ENCODE data around the gene FYN.

FYN gene

GRCh38 chr6:111662794-111663593 lies 210.3 kb downstream of the FYN start:
- TF ChIP-seq, protein P1, sequence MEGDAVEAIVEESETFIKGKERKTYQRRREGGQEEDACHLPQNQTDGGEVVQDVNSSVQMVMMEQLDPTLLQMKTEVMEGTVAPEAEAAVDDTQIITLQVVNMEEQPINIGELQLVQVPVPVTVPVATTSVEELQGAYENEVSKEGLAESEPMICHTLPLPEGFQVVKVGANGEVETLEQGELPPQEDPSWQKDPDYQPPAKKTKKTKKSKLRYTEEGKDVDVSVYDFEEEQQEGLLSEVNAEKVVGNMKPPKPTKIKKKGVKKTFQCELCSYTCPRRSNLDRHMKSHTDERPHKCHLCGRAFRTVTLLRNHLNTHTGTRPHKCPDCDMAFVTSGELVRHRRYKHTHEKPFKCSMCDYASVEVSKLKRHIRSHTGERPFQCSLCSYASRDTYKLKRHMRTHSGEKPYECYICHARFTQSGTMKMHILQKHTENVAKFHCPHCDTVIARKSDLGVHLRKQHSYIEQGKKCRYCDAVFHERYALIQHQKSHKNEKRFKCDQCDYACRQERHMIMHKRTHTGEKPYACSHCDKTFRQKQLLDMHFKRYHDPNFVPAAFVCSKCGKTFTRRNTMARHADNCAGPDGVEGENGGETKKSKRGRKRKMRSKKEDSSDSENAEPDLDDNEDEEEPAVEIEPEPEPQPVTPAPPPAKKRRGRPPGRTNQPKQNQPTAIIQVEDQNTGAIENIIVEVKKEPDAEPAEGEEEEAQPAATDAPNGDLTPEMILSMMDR (IDR thresholded peaks at IDR 0.05) = no peak

DNA sequence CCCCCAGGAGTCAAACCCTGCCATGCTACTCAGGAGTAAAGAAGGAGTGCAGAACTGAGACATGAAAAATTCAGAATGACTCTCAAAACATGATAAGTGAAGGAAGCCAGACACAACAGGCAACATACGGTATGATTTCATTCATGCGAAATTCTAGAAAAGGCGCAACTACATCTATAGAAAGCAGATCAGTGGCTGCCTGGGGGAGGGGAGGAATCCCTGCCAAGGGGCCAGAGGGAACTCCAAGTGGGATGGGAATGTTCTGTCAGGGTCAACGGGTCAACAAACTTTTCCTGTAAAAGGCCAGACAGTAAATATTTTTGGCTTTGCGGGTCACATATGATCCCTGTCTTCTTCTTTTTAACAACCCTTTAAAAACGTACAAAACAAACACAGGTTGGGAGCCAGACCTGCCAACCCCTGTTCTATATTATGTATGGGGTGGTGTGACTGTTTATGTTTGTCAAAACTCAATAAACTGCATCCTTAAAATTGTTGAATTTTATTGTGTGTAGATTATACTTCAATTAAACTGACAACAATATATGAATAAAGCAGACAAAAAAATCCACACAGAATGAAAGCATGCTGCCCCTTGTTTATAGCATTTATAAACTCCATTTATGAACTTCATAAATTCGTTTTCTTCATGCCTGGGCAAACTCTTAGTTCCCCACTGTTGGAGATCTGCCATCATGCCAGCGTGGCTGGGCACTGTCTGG lies 211.0 kb downstream of the FYN start:
- TF ChIP-seq, protein P1 (IDR thresholded peaks at IDR 0.05) = no peak

DNA sequence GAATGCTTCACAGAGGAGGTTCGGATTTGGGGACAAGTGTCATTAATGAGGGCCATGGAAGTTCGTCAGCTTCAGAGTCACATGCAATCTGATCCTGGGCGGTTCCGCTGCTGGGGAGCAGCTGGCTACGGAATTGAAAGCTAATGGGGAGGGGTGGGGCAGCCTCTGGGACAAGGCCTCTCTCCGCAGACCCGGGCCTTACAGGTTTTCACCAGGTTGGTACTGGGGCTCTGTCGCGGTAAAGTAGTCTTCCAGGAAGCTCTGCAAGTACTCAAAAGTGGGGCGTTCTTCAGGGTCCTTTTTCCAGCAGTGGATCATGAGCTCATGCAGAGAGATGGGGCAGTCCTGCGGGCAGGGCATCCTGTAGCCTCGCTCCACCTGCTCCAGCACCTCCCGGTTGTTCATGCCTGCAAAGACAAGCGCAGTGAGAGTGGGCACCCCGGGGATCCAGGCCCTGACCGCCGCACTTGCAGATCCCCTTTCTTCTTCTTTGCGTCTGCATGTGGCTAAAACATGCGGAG lies 211.7 kb downstream of the FYN start:
- TF ChIP-seq, protein P1 (IDR thresholded peaks at IDR 0.05) = no peak

DNA sequence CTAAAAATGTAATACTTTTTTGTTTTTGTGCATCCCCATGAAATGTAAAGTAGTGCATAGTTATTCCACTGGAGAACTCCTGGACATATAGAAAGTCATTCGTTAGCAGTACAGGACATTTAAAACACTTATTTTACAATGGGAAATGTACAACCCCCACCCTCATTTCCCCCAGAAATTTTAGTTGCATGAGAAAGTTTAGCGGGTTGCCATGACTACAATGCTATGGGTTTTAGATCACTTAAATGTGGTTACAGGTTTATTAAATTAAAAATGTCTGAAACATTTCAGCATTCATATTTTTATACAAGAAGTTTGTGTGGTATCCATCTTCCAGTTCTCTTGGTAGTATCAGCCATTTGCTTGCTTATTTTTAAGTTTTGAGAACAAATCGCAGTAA lies 212.7 kb downstream of the FYN start:
- TF ChIP-seq, protein P1 (IDR thresholded peaks at IDR 0.05) = no peak

DNA sequence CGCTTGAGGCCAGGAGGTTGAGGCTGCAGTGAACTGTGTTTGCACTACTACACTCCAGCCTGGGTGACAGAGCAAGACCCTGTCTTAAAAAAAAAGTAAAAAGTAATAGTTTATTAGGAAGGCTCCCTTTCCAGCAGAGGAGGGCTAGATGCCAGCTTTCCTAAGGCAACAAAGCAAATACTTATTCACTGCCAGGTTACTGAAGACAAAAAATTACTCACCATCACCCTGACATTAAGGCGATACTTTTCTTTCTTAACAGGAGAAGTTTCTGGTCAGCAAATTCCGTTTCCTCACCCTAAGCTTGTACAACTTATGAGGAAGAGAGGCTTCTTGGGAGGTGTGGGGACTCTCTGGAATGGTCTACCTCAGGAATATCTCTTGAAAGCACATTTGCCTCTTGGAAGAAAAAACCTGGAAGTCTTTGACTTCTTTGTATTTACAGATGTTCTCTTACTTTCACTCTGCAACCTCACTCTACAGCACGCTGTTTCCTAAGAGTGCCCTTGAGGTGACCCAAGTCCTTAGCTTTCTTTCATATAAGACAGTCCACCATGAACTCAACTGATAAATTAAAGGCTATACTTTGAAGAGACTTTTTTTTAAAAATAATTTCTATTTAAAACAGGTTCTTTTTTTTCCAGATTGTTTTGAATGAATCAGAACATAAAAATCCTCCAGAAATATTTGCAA lies 214.6 kb downstream of the FYN start:
- TF ChIP-seq, protein P1 (IDR thresholded peaks at IDR 0.05) = no peak

- TF ChIP-seq, protein P1 (IDR thresholded peaks at IDR 0.05) = no peak
Measured at GRCh38 chr6:111657146-111657545, 216.1 kb downstream of the FYN start.

- TF ChIP-seq, protein P1 (IDR thresholded peaks at IDR 0.05) = no peak
Measured at GRCh38 chr6:111653979-111654378, 219.3 kb downstream of the FYN start.

All from LNCAP (cell line).